SK-N-SH treated with all-trans-retinoic acid at 6 μM for 48 hours (cell line): ENCODE results near the gene TESMIN.

Experiments used
- ATAC-seq: fragments of 200-7000 bp; cut with Tn5 transposase; 3 replicates; pipeline ENCODE4 v1.9.1; 2020; ENCODE audit warnings: mild to moderate bottlenecking, moderate library complexity
- ARNTL ChIP-seq: fragments of 450-650 bp; formaldehyde crosslinking; IDR thresholded peaks from 2 replicates; pipeline ENCODE4 v1.5.0; 2020; ENCODE audit warnings: low read depth, mild to moderate bottlenecking, moderate library complexity, borderline replicate concordance
- BACH2 ChIP-seq: fragments of 250-450 bp; sonication (Bioruptor Pico); IDR thresholded peaks from 2 replicates; pipeline ENCODE4 v1.9.0; 2021; ENCODE audit warnings: mild to moderate bottlenecking, borderline replicate concordance
- CSDC2 ChIP-seq: fragments of 250-450 bp; sonication (Bioruptor Pico); IDR thresholded peaks from 2 replicates; pipeline ENCODE4 v1.5.0; 2020; ENCODE audit warnings: mild to moderate bottlenecking, moderate library complexity
- ESRRG ChIP-seq: fragments of 250-450 bp; sonication (Bioruptor Pico); IDR thresholded peaks from 2 replicates; pipeline ENCODE4 v1.6.1; 2021; ENCODE audit warnings: mild to moderate bottlenecking
- GLIS3 ChIP-seq: fragments of 250-450 bp; sonication (Bioruptor Pico); IDR thresholded peaks from 2 replicates; pipeline ENCODE4 v1.5.0; 2020; ENCODE audit warnings: mild to moderate bottlenecking, moderate library complexity
- OSR1 ChIP-seq: fragments of 250-450 bp; sonication (Bioruptor Pico); IDR thresholded peaks from 2 replicates; pipeline ENCODE4 v1.8.0; 2022; ENCODE audit warnings: moderate library complexity, mild to moderate bottlenecking, inconsistent platforms
- PPARA ChIP-seq: fragments of 250-450 bp; sonication (Bioruptor Pico); IDR thresholded peaks from 2 replicates; pipeline ENCODE4 v1.5.0; 2020; ENCODE audit warnings: mild to moderate bottlenecking, borderline replicate concordance
- RARB ChIP-seq: fragments of 250-450 bp; sonication (Bioruptor Pico); IDR thresholded peaks from 2 replicates; pipeline ENCODE4 v1.8.0; 2021; ENCODE audit warnings: mild to moderate bottlenecking, moderate library complexity
- SNAI2 ChIP-seq: fragments of 250-450 bp; sonication (Bioruptor Pico); IDR thresholded peaks from 2 replicates; pipeline ENCODE4 v1.5.0; 2020; ENCODE audit warnings: mild to moderate bottlenecking, moderate library complexity
- TCF4 ChIP-seq: fragments of 250-450 bp; sonication (Bioruptor Pico); IDR thresholded peaks from 2 replicates; pipeline ENCODE4 v1.8.0; 2021; ENCODE audit warnings: mild to moderate bottlenecking, moderate library complexity, borderline replicate concordance
- TOX ChIP-seq: fragments of 250-450 bp; sonication (Bioruptor Pico); IDR thresholded peaks from 2 replicates; pipeline ENCODE4 v1.8.0; 2021; ENCODE audit warnings: mild to moderate bottlenecking, moderate library complexity, borderline replicate concordance
- ZC3H10 ChIP-seq: fragments of 250-450 bp; sonication (Bioruptor Pico); IDR thresholded peaks from 2 replicates; pipeline ENCODE4 v1.5.1; 2021; ENCODE audit warnings: mild to moderate bottlenecking, moderate library complexity
- ZFP3 ChIP-seq: fragments of 250-450 bp; sonication (Bioruptor Pico); IDR thresholded peaks from 2 replicates; pipeline ENCODE4 v1.5.0; 2020; ENCODE audit warnings: mild to moderate bottlenecking, moderate library complexity
- ZFP30 ChIP-seq: fragments of 450-650 bp; formaldehyde crosslinking; IDR thresholded peaks from 2 replicates; pipeline ENCODE4 v1.5.0; 2022; ENCODE audit warnings: mild to moderate bottlenecking, moderate library complexity
- ZNF565 ChIP-seq: fragments of 450-650 bp; formaldehyde crosslinking; conservative IDR thresholded peaks from 2 replicates; pipeline ENCODE4 v1.5.0; 2020; ENCODE audit warnings: low read depth, mild to moderate bottlenecking, moderate library complexity
- ZNF70 ChIP-seq: fragments of 450-650 bp; formaldehyde crosslinking; IDR thresholded peaks from 2 replicates; pipeline ENCODE4 v1.5.0; 2020; ENCODE audit warnings: mild to moderate bottlenecking, moderate library complexity
- ZNF8 ChIP-seq: fragments of 450-650 bp; formaldehyde crosslinking; IDR thresholded peaks from 2 replicates; pipeline ENCODE4 v1.5.0; 2020; ENCODE audit warnings: mild to moderate bottlenecking, moderate library complexity
- TF ChIP-seq, protein P1 (sequence below): fragments of 250-450 bp; sonication (Bioruptor Pico); IDR thresholded peaks from 2 replicates; pipeline ENCODE4 v1.5.1; 2020; ENCODE audit warnings: low read depth, mild to moderate bottlenecking, moderate library complexity
- TF ChIP-seq, protein P2 (sequence below): fragments of 250-450 bp; sonication (Bioruptor Pico); IDR thresholded peaks from 2 replicates; pipeline ENCODE4 v1.8.0; 2021; ENCODE audit warnings: low read depth, mild to moderate bottlenecking, moderate library complexity, borderline replicate concordance
- TF ChIP-seq, protein P3 (sequence below): fragments of 250-450 bp; sonication (Bioruptor Pico); IDR thresholded peaks from 2 replicates; pipeline ENCODE4 v1.5.0; 2020; ENCODE audit warnings: mild to moderate bottlenecking, moderate library complexity
- TF ChIP-seq, protein P4 (sequence below): fragments of 250-450 bp; sonication (Bioruptor Pico); IDR thresholded peaks from 2 replicates; pipeline ENCODE4 v1.5.1; 2021; ENCODE audit warnings: mild to moderate bottlenecking, moderate library complexity
- TF ChIP-seq, protein P5 (sequence below): fragments of 250-450 bp; sonication (Bioruptor Pico); IDR thresholded peaks from 2 replicates; pipeline ENCODE4 v1.8.0; 2020; ENCODE audit warnings: mild to moderate bottlenecking, moderate library complexity, borderline replicate concordance

Gene TESMIN

DNA sequence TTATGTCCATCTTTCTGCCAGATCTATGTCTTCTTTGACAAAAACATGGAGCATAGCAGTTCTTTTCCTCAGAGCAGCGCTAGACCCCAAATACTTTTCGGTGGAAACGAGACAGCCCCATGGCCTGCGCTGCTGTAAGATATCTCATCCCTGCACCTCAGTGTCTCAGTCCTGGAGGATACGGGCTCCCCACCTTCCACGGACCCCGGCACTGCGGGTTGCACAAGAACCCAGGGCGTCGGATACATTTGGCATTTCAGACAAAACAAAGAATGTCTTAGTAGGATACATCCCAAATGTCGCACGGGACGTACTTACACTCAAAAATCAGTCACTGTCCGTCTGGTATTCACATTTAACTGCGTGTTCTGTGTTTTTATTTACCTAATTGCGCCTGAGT lies 76.9 kb downstream of the TESMIN start:
- no peak for TF ChIP-seq ESRRG (CRISPR knock-in tag)
- TF ChIP-seq, protein P1, sequence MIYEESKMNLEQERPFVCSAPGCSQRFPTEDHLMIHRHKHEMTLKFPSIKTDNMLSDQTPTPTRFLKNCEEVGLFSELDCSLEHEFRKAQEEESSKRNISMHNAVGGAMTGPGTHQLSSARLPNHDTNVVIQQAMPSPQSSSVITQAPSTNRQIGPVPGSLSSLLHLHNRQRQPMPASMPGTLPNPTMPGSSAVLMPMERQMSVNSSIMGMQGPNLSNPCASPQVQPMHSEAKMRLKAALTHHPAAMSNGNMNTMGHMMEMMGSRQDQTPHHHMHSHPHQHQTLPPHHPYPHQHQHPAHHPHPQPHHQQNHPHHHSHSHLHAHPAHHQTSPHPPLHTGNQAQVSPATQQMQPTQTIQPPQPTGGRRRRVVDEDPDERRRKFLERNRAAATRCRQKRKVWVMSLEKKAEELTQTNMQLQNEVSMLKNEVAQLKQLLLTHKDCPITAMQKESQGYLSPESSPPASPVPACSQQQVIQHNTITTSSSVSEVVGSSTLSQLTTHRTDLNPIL = no peak
- TF ChIP-seq, protein P2, sequence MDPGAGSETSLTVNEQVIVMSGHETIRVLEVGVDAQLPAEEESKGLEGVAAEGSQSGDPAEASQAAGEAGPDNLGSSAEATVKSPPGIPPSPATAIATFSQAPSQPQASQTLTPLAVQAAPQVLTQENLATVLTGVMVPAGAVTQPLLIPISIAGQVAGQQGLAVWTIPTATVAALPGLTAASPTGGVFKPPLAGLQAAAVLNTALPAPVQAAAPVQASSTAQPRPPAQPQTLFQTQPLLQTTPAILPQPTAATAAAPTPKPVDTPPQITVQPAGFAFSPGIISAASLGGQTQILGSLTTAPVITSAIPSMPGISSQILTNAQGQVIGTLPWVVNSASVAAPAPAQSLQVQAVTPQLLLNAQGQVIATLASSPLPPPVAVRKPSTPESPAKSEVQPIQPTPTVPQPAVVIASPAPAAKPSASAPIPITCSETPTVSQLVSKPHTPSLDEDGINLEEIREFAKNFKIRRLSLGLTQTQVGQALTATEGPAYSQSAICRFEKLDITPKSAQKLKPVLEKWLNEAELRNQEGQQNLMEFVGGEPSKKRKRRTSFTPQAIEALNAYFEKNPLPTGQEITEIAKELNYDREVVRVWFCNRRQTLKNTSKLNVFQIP (CRISPR knock-in tag) = no peak
- TF ChIP-seq ZNF565 (CRISPR knock-in tag) = no peak
- TF ChIP-seq GLIS3 (CRISPR knock-in tag) = no peak
- no peak for TF ChIP-seq SNAI2 (CRISPR knock-in tag)
- no peak for TF ChIP-seq TCF4 (CRISPR knock-in tag)
- no peak for TF ChIP-seq ZNF8 (CRISPR knock-in tag)
- TF ChIP-seq ZNF70 = no peak
- TF ChIP-seq ARNTL (CRISPR knock-in tag) = no peak
- TF ChIP-seq, protein P3, sequence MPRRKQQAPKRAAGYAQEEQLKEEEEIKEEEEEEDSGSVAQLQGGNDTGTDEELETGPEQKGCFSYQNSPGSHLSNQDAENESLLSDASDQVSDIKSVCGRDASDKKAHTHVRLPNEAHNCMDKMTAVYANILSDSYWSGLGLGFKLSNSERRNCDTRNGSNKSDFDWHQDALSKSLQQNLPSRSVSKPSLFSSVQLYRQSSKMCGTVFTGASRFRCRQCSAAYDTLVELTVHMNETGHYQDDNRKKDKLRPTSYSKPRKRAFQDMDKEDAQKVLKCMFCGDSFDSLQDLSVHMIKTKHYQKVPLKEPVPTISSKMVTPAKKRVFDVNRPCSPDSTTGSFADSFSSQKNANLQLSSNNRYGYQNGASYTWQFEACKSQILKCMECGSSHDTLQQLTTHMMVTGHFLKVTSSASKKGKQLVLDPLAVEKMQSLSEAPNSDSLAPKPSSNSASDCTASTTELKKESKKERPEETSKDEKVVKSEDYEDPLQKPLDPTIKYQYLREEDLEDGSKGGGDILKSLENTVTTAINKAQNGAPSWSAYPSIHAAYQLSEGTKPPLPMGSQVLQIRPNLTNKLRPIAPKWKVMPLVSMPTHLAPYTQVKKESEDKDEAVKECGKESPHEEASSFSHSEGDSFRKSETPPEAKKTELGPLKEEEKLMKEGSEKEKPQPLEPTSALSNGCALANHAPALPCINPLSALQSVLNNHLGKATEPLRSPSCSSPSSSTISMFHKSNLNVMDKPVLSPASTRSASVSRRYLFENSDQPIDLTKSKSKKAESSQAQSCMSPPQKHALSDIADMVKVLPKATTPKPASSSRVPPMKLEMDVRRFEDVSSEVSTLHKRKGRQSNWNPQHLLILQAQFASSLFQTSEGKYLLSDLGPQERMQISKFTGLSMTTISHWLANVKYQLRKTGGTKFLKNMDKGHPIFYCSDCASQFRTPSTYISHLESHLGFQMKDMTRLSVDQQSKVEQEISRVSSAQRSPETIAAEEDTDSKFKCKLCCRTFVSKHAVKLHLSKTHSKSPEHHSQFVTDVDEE = no peak
- no peak for TF ChIP-seq PPARA (CRISPR knock-in tag)
- no peak for TF ChIP-seq BACH2 (CRISPR knock-in tag)
- no peak for ATAC-seq

DNA sequence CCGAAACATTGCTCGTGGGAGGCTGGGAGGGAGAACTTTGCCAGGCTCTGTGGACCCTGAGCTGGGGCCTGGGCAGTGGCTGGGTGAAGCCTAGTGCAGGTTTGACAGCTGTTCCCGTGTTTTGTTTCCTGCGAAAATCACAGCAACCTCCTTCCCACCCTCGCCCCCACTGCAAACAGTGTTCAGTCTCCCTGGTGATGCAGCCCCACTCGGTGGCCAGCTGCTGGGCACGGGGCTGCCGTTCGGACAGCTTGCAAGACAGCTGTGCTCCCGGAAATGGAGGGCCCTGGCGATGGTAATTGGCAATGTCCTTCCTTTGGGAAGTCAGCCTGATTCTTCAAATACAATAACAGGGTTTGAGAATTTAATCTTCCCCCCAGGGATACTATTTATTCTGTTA lies 77.3 kb downstream of the TESMIN start:
- ATAC-seq = no peak
- TF ChIP-seq, protein P4, sequence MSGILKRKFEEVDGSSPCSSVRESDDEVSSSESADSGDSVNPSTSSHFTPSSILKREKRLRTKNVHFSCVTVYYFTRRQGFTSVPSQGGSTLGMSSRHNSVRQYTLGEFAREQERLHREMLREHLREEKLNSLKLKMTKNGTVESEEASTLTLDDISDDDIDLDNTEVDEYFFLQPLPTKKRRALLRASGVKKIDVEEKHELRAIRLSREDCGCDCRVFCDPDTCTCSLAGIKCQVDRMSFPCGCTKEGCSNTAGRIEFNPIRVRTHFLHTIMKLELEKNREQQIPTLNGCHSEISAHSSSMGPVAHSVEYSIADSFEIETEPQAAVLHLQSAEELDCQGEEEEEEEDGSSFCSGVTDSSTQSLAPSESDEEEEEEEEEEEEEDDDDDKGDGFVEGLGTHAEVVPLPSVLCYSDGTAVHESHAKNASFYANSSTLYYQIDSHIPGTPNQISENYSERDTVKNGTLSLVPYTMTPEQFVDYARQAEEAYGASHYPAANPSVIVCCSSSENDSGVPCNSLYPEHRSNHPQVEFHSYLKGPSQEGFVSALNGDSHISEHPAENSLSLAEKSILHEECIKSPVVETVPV = no peak
- TF ChIP-seq BACH2 (CRISPR knock-in tag) (no peak), ARNTL (CRISPR knock-in tag) (no peak)

DNA sequence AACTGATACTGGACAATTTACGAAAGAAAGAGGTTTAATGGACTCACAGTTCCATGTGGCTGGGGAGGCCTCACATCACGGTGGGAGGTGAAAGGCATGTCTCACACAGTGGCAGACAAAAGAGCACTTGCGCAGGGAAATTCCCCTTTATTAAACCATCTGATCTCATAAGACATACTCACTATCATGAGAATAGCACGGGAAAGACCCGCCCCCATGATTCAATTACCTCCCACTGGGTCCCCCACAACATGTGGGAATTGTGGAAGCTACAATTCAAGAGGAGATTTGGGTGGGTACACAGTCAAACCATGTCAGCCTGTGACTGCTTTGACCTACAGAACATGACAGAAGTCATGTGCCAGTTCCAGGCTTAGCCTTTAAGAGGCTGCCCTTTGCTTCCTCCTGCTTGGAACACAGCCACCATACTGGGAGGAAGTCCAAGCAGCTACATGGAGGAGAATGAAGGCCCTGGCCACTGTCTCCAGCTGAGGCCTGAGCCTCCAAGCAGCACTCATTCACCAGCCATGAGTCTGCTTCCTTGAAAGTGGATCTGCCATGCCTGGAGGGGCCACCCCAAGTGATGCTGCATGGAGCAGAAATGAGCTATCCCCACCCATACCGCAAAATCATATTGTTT lies 77.9 kb downstream of the TESMIN start:
- ATAC-seq = no peak
- TF ChIP-seq ZNF565 (CRISPR knock-in tag) = peak; percentile 95
- no peak for TF ChIP-seq ZNF70

DNA sequence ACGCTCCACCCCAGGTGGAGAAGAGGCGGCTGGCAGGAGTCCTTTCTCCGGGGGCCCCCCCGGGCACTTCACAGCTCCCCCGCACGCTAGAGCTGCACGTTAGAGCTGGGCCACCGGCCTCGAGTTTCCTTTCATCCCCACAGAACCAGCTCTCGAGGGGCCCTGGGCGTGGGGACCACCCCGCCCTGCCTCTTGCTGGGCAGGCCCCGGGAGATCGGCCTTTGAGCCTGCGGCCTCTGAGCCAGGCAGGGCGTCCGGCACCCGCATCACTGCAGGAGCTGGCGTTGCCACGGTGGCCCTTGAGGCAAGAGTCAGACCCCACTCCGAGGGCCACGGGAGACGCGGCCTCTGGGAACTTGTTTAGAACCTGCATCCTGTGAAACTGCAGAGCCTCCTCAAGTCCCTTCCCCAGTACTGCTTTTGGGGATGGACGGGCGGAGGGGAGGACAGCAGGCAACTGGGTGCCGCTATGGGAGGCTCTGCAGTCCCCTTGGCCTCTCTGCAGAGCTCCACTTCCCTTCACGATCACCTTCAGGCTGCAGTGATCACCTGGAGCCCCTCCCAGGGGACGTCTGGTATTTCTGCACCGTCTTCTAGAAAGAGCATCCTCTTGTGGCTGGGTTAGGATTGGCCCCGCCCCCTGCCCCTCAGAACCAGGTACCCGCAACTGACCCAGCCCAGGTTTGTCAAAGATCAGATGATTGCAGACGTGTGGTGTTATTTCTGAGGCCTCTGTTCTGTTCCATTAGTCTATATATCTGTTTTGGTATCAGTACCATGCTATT lies 80.9 kb downstream of the TESMIN start:
- no peak for ATAC-seq
- no peak for TF ChIP-seq TOX (CRISPR knock-in tag)
- TF ChIP-seq ARNTL (CRISPR knock-in tag) = no peak
- no peak for TF ChIP-seq ZC3H10 (CRISPR knock-in tag)
- TF ChIP-seq RARB = no peak
- no peak for TF ChIP-seq GLIS3 (CRISPR knock-in tag)
- TF ChIP-seq OSR1 (CRISPR knock-in tag) = no peak
- TF ChIP-seq ZNF8 (CRISPR knock-in tag) = no peak
- no peak for TF ChIP-seq ZFP3 (CRISPR knock-in tag)
- no peak for TF ChIP-seq ZNF70
- TF ChIP-seq PPARA (CRISPR knock-in tag) = no peak
- TF ChIP-seq ZFP30 (CRISPR knock-in tag) = no peak
- TF ChIP-seq BACH2 (CRISPR knock-in tag) = no peak
- no peak for TF ChIP-seq SNAI2 (CRISPR knock-in tag)
- TF ChIP-seq TCF4 (CRISPR knock-in tag) = no peak
- no peak for TF ChIP-seq CSDC2
- TF ChIP-seq, protein P5, sequence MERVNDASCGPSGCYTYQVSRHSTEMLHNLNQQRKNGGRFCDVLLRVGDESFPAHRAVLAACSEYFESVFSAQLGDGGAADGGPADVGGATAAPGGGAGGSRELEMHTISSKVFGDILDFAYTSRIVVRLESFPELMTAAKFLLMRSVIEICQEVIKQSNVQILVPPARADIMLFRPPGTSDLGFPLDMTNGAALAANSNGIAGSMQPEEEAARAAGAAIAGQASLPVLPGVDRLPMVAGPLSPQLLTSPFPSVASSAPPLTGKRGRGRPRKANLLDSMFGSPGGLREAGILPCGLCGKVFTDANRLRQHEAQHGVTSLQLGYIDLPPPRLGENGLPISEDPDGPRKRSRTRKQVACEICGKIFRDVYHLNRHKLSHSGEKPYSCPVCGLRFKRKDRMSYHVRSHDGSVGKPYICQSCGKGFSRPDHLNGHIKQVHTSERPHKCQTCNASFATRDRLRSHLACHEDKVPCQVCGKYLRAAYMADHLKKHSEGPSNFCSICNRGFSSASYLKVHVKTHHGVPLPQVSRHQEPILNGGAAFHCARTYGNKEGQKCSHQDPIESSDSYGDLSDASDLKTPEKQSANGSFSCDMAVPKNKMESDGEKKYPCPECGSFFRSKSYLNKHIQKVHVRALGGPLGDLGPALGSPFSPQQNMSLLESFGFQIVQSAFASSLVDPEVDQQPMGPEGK (CRISPR knock-in tag) = no peak
- TF ChIP-seq, protein P4 = no peak
